GM19193 (cell line): Measurements from ENCODE around the gene USP17L18.
"Not testable (repeated sequence)": the region's sequence is repeated elsewhere in the genome, so short reads cannot be mapped to it uniquely, and the experiment has no call there.

ENCODE experiments used
- POLR2A ChIP-seq: IDR thresholded peaks from 4 replicates; pipeline ENCODE4 v1.6.1; 2011; ENCODE audit not compliant: insufficient read depth, insufficient read length; ENCODE audit errors: extremely low read depth

Gene USP17L18, protein sequence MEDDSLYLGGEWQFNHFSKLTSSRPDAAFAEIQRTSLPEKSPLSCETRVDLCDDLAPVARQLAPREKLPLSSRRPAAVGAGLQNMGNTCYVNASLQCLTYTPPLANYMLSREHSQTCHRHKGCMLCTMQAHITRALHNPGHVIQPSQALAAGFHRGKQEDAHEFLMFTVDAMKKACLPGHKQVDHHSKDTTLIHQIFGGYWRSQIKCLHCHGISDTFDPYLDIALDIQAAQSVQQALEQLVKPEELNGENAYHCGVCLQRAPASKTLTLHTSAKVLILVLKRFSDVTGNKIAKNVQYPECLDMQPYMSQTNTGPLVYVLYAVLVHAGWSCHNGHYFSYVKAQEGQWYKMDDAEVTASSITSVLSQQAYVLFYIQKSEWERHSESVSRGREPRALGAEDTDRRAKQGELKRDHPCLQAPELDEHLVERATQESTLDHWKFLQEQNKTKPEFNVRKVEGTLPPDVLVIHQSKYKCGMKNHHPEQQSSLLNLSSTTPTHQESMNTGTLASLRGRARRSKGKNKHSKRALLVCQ

DNA sequence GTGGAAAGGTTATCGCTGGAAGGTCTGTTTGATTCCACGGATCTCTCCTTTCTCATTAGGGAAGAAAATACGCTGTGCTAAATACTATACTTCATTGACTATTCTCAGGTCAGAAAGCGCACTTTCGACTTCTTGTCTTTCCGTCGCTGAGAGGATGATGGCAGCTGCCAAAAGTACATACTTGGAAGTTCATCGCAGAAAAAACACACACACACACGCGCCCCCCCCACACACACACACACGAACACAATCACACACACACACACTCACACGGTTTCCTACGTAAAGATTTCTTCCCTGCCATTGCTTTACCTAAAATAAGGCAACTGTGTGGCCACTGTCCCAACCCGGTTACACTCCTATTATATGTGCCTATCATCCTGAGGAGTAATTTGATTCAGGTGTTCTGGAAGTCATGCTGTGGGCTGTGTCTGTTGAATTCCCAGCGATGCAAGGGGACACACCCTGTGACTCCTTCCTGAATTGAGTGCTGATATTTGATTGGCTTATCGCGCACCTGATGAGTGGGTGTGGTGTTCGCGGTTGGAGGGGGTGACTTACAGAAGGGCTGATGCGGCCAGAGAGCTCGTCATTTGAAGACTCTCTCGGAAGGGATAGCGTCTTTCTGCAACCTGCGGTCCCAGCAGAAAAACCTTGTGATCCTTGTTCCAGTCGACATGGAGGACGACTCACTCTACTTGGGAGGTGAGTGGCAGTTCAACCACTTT is at the start of gene USP17L18:
Gene USP17L18, plus strand, starts transcription at position 678 of the 728 bp plus-strand sequence. Its CDS starts 0 bp downstream, at position 678.
- TF ChIP-seq POLR2A = not testable (repeated sequence)

DNA sequence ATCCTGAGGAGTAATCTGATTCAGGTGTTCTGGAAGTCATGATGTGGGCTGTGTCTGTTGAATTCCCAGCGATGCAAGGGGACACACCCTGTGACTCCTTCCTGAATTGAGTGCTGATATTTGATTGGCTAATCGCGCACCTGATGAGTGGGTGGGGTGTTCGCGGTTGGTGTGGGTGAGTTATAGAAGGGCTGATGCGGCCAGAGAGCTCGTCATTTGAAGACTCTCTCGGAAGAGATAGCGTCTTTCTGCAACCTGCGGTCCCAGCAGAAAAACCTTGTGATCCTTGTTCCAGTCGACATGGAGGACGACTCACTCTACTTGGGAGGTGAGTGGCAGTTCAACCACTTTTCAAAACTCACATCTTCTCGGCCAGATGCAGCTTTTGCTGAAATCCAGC is 38.1 kb upstream of the USP17L18 start, which contains the start of gene USP17L10:
Gene USP17L10, plus strand, starts transcription at position 301 of the 400 bp plus-strand sequence. Its CDS starts 0 bp downstream, at position 301.
- not testable (repeated sequence) for TF ChIP-seq POLR2A

DNA sequence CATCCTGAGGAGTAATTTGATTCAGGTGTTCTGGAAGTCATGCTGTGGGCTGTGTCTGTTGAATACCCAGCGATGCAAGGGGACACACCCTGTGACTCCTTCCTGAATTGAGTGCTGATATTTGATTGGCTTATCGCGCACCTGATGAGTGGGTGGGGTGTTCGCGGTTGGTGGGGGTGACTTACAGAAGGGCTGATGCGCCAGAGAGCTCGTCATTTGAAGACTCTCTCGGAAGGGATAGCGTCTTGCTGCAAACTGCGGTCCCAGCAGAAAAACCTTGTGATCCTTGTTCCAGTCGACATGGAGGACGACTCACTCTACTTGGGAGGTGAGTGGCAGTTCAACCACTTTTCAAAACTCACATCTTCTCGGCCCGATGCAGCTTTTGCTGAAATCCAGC is 33.3 kb upstream of the USP17L18 start, which contains the start of gene USP17L11:
Gene USP17L11, plus strand, starts transcription at position 301 of the 400 bp plus-strand sequence. Its CDS starts 0 bp downstream, at position 301.
- TF ChIP-seq POLR2A = not testable (repeated sequence)

DNA sequence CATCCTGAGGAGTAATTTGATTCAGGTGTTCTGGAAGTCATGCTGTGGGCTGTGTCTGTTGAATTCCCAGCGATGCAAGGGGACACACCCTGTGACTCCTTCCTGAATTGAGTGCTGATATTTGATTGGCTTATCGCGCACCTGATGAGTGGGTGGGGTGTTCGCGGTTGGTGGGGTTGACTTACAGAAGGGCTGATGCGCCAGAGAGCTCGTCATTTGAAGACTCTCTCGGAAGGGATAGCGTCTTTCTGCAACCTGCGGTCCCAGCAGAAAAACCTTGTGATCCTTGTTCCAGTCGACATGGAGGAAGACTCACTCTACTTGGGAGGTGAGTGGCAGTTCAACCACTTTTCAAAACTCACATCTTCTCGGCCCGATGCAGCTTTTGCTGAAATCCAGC is 28.6 kb upstream of the USP17L18 start, which contains the start of gene USP17L12:
Gene USP17L12, plus strand, starts transcription at position 301 of the 400 bp plus-strand sequence. Its CDS starts 0 bp downstream, at position 301.
- not testable (repeated sequence) for TF ChIP-seq POLR2A

DNA sequence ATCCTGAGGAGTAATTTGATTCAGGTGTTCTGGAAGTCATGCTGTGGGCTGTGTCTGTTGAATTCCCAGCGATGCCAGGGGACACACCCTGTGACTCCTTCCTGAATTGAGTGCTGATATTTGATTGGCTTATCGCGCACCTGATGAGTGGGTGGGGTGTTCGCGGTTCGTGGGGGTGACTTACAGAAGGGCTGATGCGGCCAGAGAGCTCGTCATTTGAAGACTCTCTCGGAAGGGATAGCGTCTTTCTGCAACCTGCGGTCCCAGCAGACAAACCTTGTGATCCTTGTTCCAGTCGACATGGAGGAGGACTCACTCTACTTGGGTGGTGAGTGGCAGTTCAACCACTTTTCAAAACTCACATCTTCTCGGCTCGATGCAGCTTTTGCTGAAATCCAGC is 23.8 kb upstream of the USP17L18 start, which contains the start of gene USP17L13:
Gene USP17L13, plus strand, starts transcription at position 301 of the 400 bp plus-strand sequence. Its CDS starts 0 bp downstream, at position 301.
- TF ChIP-seq POLR2A = not testable (repeated sequence)

DNA sequence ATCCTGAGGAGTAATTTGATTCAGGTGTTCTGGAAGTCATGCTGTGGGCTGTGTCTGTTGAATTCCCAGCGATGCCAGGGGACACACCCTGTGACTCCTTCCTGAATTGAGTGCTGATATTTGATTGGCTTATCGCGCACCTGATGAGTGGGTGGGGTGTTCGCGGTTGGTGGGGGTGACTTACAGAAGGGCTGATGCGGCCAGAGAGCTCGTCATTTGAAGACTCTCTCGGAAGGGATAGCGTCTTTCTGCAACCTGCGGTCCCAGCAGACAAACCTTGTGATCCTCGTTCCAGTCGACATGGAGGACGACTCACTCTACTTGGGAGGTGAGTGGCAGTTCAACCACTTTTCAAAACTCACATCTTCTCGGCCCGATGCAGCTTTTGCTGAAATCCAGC is 14.3 kb upstream of the USP17L18 start, which contains the start of gene USP17L15:
Gene USP17L15, plus strand, starts transcription at position 301 of the 400 bp plus-strand sequence. Its CDS starts 0 bp downstream, at position 301.
- TF ChIP-seq POLR2A = not testable (repeated sequence)

DNA sequence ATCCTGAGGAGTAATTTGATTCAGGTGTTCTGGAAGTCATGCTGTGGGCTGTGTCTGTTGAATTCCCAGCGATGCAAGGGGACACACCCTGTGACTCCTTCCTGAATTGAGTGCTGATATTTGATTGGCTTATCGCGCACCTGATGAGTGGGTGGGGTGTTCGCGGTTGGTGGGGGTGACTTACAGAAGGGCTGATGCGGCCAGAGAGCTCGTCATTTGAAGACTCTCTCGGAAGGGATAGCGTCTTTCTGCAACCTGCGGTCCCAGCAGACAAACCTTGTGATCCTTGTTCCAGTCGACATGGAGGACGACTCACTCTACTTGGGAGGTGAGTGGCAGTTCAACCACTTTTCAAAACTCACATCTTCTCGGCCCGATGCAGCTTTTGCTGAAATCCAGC is 4.9 kb upstream of the USP17L18 start, which contains the start of gene USP17L17:
Gene USP17L17, plus strand, starts transcription at position 301 of the 400 bp plus-strand sequence. Its CDS starts 0 bp downstream, at position 301.
- not testable (repeated sequence) for TF ChIP-seq POLR2A

DNA sequence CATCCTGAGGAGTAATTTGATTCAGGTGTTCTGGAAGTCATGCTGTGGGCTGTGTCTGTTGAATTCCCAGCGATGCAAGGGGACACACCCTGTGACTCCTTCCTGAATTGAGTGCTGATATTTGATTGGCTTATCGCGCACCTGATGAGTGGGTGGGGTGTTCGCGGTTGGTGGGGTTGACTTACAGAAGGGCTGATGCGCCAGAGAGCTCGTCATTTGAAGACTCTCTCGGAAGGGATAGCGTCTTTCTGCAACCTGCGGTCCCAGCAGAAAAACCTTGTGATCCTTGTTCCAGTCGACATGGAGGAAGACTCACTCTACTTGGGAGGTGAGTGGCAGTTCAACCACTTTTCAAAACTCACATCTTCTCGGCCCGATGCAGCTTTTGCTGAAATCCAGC is 4.6 kb downstream of the USP17L18 start, which contains the start of gene USP17L19:
Gene USP17L19, plus strand, starts transcription at position 301 of the 400 bp plus-strand sequence. Its CDS starts 0 bp downstream, at position 301.
- TF ChIP-seq POLR2A = not testable (repeated sequence)

DNA sequence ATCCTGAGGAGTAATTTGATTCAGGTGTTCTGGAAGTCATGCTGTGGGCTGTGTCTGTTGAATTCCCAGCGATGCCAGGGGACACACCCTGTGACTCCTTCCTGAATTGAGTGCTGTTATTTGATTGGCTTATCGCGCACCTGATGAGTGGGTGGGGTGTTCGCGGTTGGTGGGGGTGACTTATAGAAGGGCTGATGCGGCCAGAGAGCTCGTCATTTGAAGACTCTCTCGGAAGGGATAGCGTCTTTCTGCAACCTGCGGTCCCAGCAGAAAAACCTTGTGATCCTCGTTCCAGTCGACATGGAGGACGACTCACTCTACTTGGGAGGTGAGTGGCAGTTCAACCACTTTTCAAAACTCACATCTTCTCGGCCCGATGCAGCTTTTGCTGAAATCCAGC is 9.4 kb downstream of the USP17L18 start, which contains the start of gene USP17L20:
Gene USP17L20, plus strand, starts transcription at position 301 of the 400 bp plus-strand sequence. Its CDS starts 0 bp downstream, at position 301.
- TF ChIP-seq POLR2A = not testable (repeated sequence)

DNA sequence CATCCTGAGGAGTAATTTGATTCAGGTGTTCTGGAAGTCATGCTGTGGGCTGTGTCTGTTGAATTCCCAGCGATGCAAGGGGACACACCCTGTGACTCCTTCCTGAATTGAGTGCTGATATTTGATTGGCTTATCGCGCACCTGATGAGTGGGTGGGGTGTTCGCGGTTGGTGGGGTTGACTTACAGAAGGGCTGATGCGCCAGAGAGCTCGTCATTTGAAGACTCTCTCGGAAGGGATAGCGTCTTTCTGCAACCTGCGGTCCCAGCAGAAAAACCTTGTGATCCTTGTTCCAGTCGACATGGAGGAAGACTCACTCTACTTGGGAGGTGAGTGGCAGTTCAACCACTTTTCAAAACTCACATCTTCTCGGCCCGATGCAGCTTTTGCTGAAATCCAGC is 14.1 kb downstream of the USP17L18 start, which contains the start of gene USP17L21:
Gene USP17L21, plus strand, starts transcription at position 301 of the 400 bp plus-strand sequence. Its CDS starts 0 bp downstream, at position 301.
- not testable (repeated sequence) for TF ChIP-seq POLR2A

DNA sequence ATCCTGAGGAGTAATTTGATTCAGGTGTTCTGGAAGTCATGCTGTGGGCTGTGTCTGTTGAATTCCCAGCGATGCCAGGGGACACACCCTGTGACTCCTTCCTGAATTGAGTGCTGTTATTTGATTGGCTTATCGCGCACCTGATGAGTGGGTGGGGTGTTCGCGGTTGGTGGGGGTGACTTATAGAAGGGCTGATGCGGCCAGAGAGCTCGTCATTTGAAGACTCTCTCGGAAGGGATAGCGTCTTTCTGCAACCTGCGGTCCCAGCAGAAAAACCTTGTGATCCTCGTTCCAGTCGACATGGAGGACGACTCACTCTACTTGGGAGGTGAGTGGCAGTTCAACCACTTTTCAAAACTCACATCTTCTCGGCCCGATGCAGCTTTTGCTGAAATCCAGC is 18.9 kb downstream of the USP17L18 start, which contains the start of gene USP17L22:
Gene USP17L22, plus strand, starts transcription at position 301 of the 400 bp plus-strand sequence. Its CDS starts 0 bp downstream, at position 301.
- TF ChIP-seq POLR2A = not testable (repeated sequence)
